Liver (tissue), 9 donors: ENCODE data around the gene KIF26B. TPM values are rescaled to one million over a fixed set of nuclear protein-coding genes. Genes with fewer than 3 reads are reported as not detected.

ENCODE experiments used
- DNase-seq: peaks from one replicate; pipeline ENCODE4 v3.0.0-alpha.2; 2017; ENCODE audit warnings: low spot score
- H3K27ac ChIP-seq, 2 donors: one replicate each; pipeline ENCODE4 v1.7.0; 2013; ENCODE audit warnings: inconsistent platforms in 2 of 2, low read length in 2 of 2, control low read depth in 1 of 2, low read depth in 1 of 2, mild to moderate bottlenecking in 1 of 2
- H3K27me3 ChIP-seq, 4 donors: one replicate each; pipeline versions ENCODE4 v1.6.1 to v1.7.0; 2013; ENCODE audit warnings: low read length in 3 of 4, inconsistent platforms in 1 of 4, mild to moderate bottlenecking in 1 of 4, moderate library complexity in 1 of 4; ENCODE audit not compliant: control insufficient read depth in 4 of 4, insufficient read depth in 4 of 4
- H3K36me3 ChIP-seq, 4 donors: one replicate each; pipeline versions ENCODE4 v1.6.1 to v1.7.0; 2013; ENCODE audit warnings: low read length in 3 of 4, mild to moderate bottlenecking in 3 of 4, low read depth in 1 of 4, moderate library complexity in 1 of 4; ENCODE audit not compliant: control insufficient read depth in 4 of 4, insufficient read depth in 3 of 4
- H3K4me1 ChIP-seq, 4 donors: one replicate each; pipeline versions ENCODE4 v1.6.1 to v1.7.0; 2013; ENCODE audit warnings: low read length in 3 of 4, mild to moderate bottlenecking in 3 of 4, moderate library complexity in 1 of 4; ENCODE audit not compliant: control insufficient read depth in 4 of 4, insufficient read depth in 4 of 4
- H3K4me3 ChIP-seq, 3 donors: one replicate each; pipeline versions ENCODE4 v1.6.1 to v1.7.0; 2013; ENCODE audit warnings: low read length in 3 of 3, control low read depth in 1 of 3, low read depth in 1 of 3, mild to moderate bottlenecking in 1 of 3
- H3K9ac ChIP-seq, 2 donors: one replicate each; pipeline ENCODE4 v1.7.0; 2013; ENCODE audit warnings: low read length in 2 of 2, mild to moderate bottlenecking in 2 of 2, moderate library complexity in 2 of 2, control low read depth in 1 of 2, low read depth in 1 of 2
- H3K9me3 ChIP-seq, 4 donors: one replicate each; pipeline versions ENCODE4 v1.6.1 to v1.7.0; 2013; ENCODE audit warnings: low read length in 3 of 4; ENCODE audit not compliant: control insufficient read depth in 4 of 4
- ATF3 ChIP-seq: IDR thresholded peaks from 2 replicates; pipeline ENCODE4 v1.6.1; 2016; ENCODE audit warnings: antibody characterized with exemption
- FOXA1 ChIP-seq: IDR thresholded peaks from 2 replicates; pipeline ENCODE4 v1.6.1; 2016; ENCODE audit warnings: antibody characterized with exemption
- GABPA ChIP-seq, 2 donors: IDR thresholded peaks in 1 of 2; conservative IDR thresholded peaks in 1 of 2; 2 replicates each; pipeline ENCODE4 v1.6.1; 2016; ENCODE audit warnings: antibody characterized with exemption in 2 of 2, mild to moderate bottlenecking in 1 of 2, moderate library complexity in 1 of 2
- JUND ChIP-seq, 2 donors: IDR thresholded peaks; 2 replicates each; pipeline ENCODE4 v1.6.1; 2016; ENCODE audit warnings: antibody characterized with exemption in 2 of 2
- MAX ChIP-seq: IDR thresholded peaks from 2 replicates; pipeline ENCODE4 v1.6.1; 2016; ENCODE audit warnings: antibody characterized with exemption
- RAD21 ChIP-seq, 2 donors: IDR thresholded peaks; 2 replicates each; pipeline ENCODE4 v1.6.1; 2016; ENCODE audit warnings: antibody characterized with exemption in 2 of 2, mild to moderate bottlenecking in 2 of 2
- RXRA ChIP-seq, 2 donors: IDR thresholded peaks; 2 replicates each; pipeline ENCODE4 v1.6.1; 2017 to 2018; ENCODE audit warnings: antibody characterized with exemption in 2 of 2, mild to moderate bottlenecking in 1 of 2
- SP1 ChIP-seq: IDR thresholded peaks from 2 replicates; pipeline ENCODE4 v1.6.1; 2018; ENCODE audit warnings: antibody characterized with exemption, mild to moderate bottlenecking
- TAF1 ChIP-seq: conservative IDR thresholded peaks from 2 replicates; pipeline ENCODE4 v1.6.1; 2016; ENCODE audit warnings: antibody characterized with exemption, mild to moderate bottlenecking
- YY1 ChIP-seq: IDR thresholded peaks from 2 replicates; pipeline ENCODE4 v1.6.1; 2016; ENCODE audit warnings: antibody characterized with exemption, mild to moderate bottlenecking
- WGBS: extraction: QIAGEN DNeasy Blood & Tissue Kit; methylation state at CpG from one replicate; pipeline ENCODE4 v1.1.7; 2013; 5-methylcytosine and 5-hydroxymethylcytosine counted together
- polyA plus RNA-seq, 2 donors: library from polyadenylated mRNA; stranded (reverse) in 1 of 2; unstranded in 1 of 2; fragments of 200-250 nt in 1 of 2; fragments of >200 nt in 1 of 2; fragmentation: Nextera tagmentation in 1 of 2; extraction: Ambion mirVana in 1 of 2; gene quantifications; one replicate each; pipeline versions ENCODE4 v1.2.1 to v1.2.3, GENCODE V29; 2013 to 2015
- total RNA-seq, 2 donors: library from RNA; depleted of rRNA; stranded (reverse); fragments of >200 nt; gene quantifications; one replicate each; pipeline ENCODE4 v1.2.3, GENCODE V29; 2014
- TF ChIP-seq, protein P1 (sequence below): IDR thresholded peaks from 2 replicates; pipeline ENCODE4 v1.6.1; 2016; ENCODE audit warnings: antibody characterized with exemption, mild to moderate bottlenecking
- donor health status: healthy.
- donor health status: healthy.
- donor health status: healthy.
- donor health status: healthy.
- donor health status: healthy.

KIF26B gene
- total and polyA plus RNA-seq, 4 donors: 0.10 to 1.7 (median 0.34) TPM

DNA sequence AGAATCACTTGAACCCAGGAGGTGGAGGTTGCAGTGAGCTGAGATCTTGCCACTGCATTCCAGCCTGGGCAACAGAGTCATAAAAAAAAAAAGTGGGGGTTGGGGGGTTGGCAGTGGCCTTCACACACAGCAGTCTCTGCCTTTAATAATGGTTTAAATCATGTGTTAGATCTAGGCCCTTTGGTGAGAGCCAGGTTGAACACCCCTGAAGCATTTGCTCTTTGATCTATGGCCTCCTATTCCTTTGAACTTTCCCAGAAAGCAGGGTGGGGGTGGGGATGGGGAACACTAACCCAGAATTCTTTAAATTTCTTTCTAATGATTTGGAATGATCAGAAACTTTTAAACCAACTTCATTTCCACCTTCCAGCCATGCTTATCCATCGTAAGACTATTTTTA is 313.0 kb downstream of the KIF26B start:
- Histone ChIP-seq H3K4me1 (no peaks in the 10 kb centered on the region), H3K4me3 (no peak overlapping the region), H3K9ac (no peak overlapping the region), H3K36me3 (no peaks in the 10 kb centered on the region), H3K9me3 (no peaks in the 10 kb centered on the region), H3K27me3 (no peaks in the 10 kb centered on the region), H3K27ac (no peak overlapping the region)
- DNase-seq: no peak
- 95% methylated on average over 1 of the region's 1 CpG for WGBS
- TF ChIP-seq RXRA (IDR thresholded peaks at IDR 0.05) (peak in 1 of 2 donors; percentile 14), GABPA (IDR thresholded peaks at IDR 0.05 in 1 of 2, conservative IDR thresholded peaks at IDR 0.05 in 1 of 2) (no peak), JUND (IDR thresholded peaks at IDR 0.05) (no peak), RAD21 (IDR thresholded peaks at IDR 0.05) (no peak)
- TF ChIP-seq, protein P1, sequence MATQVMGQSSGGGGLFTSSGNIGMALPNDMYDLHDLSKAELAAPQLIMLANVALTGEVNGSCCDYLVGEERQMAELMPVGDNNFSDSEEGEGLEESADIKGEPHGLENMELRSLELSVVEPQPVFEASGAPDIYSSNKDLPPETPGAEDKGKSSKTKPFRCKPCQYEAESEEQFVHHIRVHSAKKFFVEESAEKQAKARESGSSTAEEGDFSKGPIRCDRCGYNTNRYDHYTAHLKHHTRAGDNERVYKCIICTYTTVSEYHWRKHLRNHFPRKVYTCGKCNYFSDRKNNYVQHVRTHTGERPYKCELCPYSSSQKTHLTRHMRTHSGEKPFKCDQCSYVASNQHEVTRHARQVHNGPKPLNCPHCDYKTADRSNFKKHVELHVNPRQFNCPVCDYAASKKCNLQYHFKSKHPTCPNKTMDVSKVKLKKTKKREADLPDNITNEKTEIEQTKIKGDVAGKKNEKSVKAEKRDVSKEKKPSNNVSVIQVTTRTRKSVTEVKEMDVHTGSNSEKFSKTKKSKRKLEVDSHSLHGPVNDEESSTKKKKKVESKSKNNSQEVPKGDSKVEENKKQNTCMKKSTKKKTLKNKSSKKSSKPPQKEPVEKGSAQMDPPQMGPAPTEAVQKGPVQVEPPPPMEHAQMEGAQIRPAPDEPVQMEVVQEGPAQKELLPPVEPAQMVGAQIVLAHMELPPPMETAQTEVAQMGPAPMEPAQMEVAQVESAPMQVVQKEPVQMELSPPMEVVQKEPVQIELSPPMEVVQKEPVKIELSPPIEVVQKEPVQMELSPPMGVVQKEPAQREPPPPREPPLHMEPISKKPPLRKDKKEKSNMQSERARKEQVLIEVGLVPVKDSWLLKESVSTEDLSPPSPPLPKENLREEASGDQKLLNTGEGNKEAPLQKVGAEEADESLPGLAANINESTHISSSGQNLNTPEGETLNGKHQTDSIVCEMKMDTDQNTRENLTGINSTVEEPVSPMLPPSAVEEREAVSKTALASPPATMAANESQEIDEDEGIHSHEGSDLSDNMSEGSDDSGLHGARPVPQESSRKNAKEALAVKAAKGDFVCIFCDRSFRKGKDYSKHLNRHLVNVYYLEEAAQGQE: no peak

DNA sequence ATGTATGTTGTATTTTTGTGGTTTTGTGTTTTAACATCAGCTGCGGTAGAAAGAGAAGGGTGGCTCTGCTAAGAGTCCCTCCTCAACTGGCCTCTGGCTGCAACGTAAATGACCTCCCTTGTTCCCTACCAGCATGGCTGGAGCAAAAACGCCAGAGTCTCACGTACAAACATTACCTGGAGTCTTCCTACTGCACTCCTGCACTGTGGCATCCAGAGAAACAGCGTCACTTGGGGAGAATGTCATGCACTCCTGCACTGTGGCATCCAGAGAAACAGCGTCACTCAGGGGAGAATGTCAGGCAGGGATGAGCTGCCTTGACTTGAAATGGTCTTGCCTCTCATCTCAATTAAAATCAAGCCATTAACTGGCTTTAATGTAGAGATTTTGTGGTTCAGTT is 314.2 kb downstream of the KIF26B start:
- H3K9me3 ChIP-seq: no peaks in the 10 kb centered on the region
- 85% methylated on average over 6 of the region's 6 CpGs for WGBS
- no peaks in the 10 kb centered on the region for H3K36me3 ChIP-seq
- no peak overlapping the region for H3K27ac ChIP-seq
- no peaks in the 10 kb centered on the region for H3K4me1 ChIP-seq
- no peak overlapping the region for H3K4me3 ChIP-seq
- H3K27me3 ChIP-seq: no peaks in the 10 kb centered on the region
- DNase-seq: no peak
- TF ChIP-seq GABPA (IDR thresholded peaks at IDR 0.05 in 1 of 2, conservative IDR thresholded peaks at IDR 0.05 in 1 of 2) (no peak), ATF3 (no peak), RXRA (IDR thresholded peaks at IDR 0.05) (no peak), TAF1 (no peak), YY1 (no peak), MAX (no peak), JUND (IDR thresholded peaks at IDR 0.05) (no peak)
- H3K9ac ChIP-seq: no peak overlapping the region

GRCh38 chr1:245469734-245470133 is 314.9 kb downstream of the KIF26B start:
- TF ChIP-seq GABPA (IDR thresholded peaks at IDR 0.05 in 1 of 2, conservative IDR thresholded peaks at IDR 0.05 in 1 of 2) (no peak), FOXA1 (no peak), JUND (IDR thresholded peaks at IDR 0.05) (no peak), SP1 (no peak), YY1 (no peak)
- 96% methylated on average over 6 of the region's 6 CpGs for WGBS
- no peak for DNase-seq
- Histone ChIP-seq H3K36me3 (no peaks in the 10 kb centered on the region), H3K27me3 (no peaks in the 10 kb centered on the region), H3K9ac (no peak overlapping the region), H3K27ac (no peak overlapping the region), H3K4me3 (no peak overlapping the region), H3K4me1 (no peaks in the 10 kb centered on the region), H3K9me3 (no peaks in the 10 kb centered on the region)
